ENCODE data around the gene WDR45B. TPM values are rescaled to one million over a fixed set of nuclear protein-coding genes. Genes with fewer than 3 reads are reported as not detected.

The WDR45B gene
- total RNA-seq, 1 donor: 47.0 TPM

GRCh38 chr17:82668024-82668630, 19.9 kb upstream of the WDR45B start:
- no peak for DNase-seq (ENCODE audit: low read depth)
- no peak overlapping the region for H3K4me3 ChIP-seq (ENCODE audit: low read depth, low read length)
- TF ChIP-seq CTCF (IDR thresholded peaks at IDR 0.05; ENCODE audit: insufficient read depth, low read length): no peak

GRCh38 chr17:82667668-82668000, 19.4 kb upstream of the WDR45B start:
- no peak overlapping the region for H3K4me3 ChIP-seq (ENCODE audit: low read depth, low read length)
- no peak for DNase-seq (ENCODE audit: low read depth)
- TF ChIP-seq CTCF (IDR thresholded peaks at IDR 0.05; ENCODE audit: insufficient read depth, low read length): no peak

GRCh38 chr17:82666931-82667667, 18.9 kb upstream of the WDR45B start:
- no peak overlapping the region for H3K4me3 ChIP-seq (ENCODE audit: low read depth, low read length)
- no peak for TF ChIP-seq CTCF (IDR thresholded peaks at IDR 0.05; ENCODE audit: insufficient read depth, low read length)
- no peak for DNase-seq (ENCODE audit: low read depth)

- no peak for TF ChIP-seq CTCF (IDR thresholded peaks at IDR 0.05; ENCODE audit: insufficient read depth, low read length)
- H3K4me3 ChIP-seq (ENCODE audit: low read depth, low read length): no peak overlapping the region
- DNase-seq (ENCODE audit: low read depth): no peak
These were observed 17.6 kb upstream of the WDR45B start for GRCh38 chr17:82665891-82666290.

GRCh38 chr17:82665217-82665616, 17.0 kb upstream of the WDR45B start:
- H3K4me3 ChIP-seq (ENCODE audit: low read depth, low read length): no peak overlapping the region
- no peak for DNase-seq (ENCODE audit: low read depth)
- no peak for TF ChIP-seq CTCF (IDR thresholded peaks at IDR 0.05; ENCODE audit: insufficient read depth, low read length)

- no peak for TF ChIP-seq CTCF (IDR thresholded peaks at IDR 0.05; ENCODE audit: insufficient read depth, low read length)
- no peak for DNase-seq (ENCODE audit: low read depth)
- no peak overlapping the region for H3K4me3 ChIP-seq (ENCODE audit: low read depth, low read length)
These were observed 16.5 kb upstream of the WDR45B start for GRCh38 chr17:82664701-82665182.

Data from fibroblast of the aortic adventitia (primary cell).